Measurements from ENCODE around the gene ZNF397.

DNA sequence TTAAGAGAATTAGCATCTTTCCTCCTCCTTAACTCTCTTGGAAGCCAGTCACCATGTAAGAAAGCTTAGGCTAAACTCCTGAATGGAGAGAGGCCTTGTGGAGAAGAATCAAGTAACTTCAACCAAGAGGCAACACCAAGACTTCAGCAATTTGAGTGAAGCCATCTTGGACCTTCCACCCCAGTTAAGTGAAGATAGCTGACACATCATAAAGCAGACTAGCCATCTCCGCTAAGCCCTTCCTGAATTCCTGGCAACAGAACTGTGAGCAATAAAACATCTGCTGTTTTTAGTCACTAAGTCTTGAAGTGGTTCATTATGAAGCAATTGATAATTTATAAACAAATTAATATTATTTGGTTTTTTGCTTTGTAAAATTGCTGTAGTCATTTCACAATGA, 1.5 kb upstream of the ZNF397 start:
- TF ChIP-seq, protein P1, sequence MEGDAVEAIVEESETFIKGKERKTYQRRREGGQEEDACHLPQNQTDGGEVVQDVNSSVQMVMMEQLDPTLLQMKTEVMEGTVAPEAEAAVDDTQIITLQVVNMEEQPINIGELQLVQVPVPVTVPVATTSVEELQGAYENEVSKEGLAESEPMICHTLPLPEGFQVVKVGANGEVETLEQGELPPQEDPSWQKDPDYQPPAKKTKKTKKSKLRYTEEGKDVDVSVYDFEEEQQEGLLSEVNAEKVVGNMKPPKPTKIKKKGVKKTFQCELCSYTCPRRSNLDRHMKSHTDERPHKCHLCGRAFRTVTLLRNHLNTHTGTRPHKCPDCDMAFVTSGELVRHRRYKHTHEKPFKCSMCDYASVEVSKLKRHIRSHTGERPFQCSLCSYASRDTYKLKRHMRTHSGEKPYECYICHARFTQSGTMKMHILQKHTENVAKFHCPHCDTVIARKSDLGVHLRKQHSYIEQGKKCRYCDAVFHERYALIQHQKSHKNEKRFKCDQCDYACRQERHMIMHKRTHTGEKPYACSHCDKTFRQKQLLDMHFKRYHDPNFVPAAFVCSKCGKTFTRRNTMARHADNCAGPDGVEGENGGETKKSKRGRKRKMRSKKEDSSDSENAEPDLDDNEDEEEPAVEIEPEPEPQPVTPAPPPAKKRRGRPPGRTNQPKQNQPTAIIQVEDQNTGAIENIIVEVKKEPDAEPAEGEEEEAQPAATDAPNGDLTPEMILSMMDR (IDR thresholded peaks at IDR 0.05; ENCODE audit: low read length): no peak
- TF ChIP-seq EZH2 (IDR thresholded peaks at IDR 0.05; ENCODE audit: borderline replicate concordance, low read length): no peak
